Left ventricle myocardium superior (tissue), 1 donor: ENCODE measurements around the gene SLC25A45. TPM values are rescaled to one million over a fixed set of nuclear protein-coding genes. Genes with fewer than 3 reads are reported as not detected.
"Not testable (repeated sequence)": the region's sequence is repeated elsewhere in the genome, so short reads cannot be mapped to it uniquely, and the experiment has no call there.

Source experiments
- ATAC-seq: fragments of 200-7000 bp; cut with Tn5 transposase; one replicate; pipeline ENCODE4 v1.9.1; 2020; ENCODE audit warnings: mild to moderate bottlenecking, moderate library complexity
- DNase-seq: peaks from one replicate; pipeline ENCODE4 v3.0.0-alpha.2; 2020
- intact Hi-C: fragments of 100-400 bp; cut with micrococcal nuclease; formaldehyde crosslinking; loops from one replicate; pipeline ENCODE4 v1.11.0; 2022
- total RNA-seq: library from RNA; stranded (reverse); fragmentation: NEBNext Ultra II Directional; extraction: Animal tissue kit (Norgen Biotek cat#: 25700); gene quantifications from one replicate; pipeline ENCODE4 v1.2.1, GENCODE V29; 2021
- donor health status: DM: no; HTN: yes; CAD: no; lungs with severe emphysema.

Gene SLC25A45
- total RNA-seq, 1 donor from 2014 or later: 4.6 TPM

- intact Hi-C loops: no loop called here
- DNase-seq (no peak), ATAC-seq (no peak)
These were observed 30.9 kb downstream of the SLC25A45 start for GRCh38 chr11:65351511-65351910.

GRCh38 chr11:65341856-65342255 is 40.6 kb downstream of the SLC25A45 start:
- intact Hi-C loops: no loop called here
- ATAC-seq (no peak), DNase-seq (no peak)

- no peak for DNase-seq
- intact Hi-C loops: no loop called here
- no peak for ATAC-seq
These were observed 42.2 kb downstream of the SLC25A45 start for GRCh38 chr11:65340226-65340625.

- intact Hi-C loops: no loop called here
- DNase-seq: no peak
- no peak for ATAC-seq
These were observed 43.8 kb downstream of the SLC25A45 start for GRCh38 chr11:65338676-65339075.

GRCh38 chr11:65334696-65335295 is 47.6 kb downstream of the SLC25A45 start:
- intact Hi-C loops: no loop called here
- ATAC-seq (no peak), DNase-seq (no peak)

- intact Hi-C loops, ATAC-seq, DNase-seq: not testable (repeated sequence)
These were observed 49.9 kb downstream of the SLC25A45 start for GRCh38 chr11:65332591-65332990.

GRCh38 chr11:65330544-65330943 is 51.9 kb downstream of the SLC25A45 start:
- no peak for ATAC-seq
- DNase-seq: no peak
- intact Hi-C loops: no loop called here

GRCh38 chr11:65329944-65330403 is 52.5 kb downstream of the SLC25A45 start:
- peak; percentile 23 for ATAC-seq
- intact Hi-C loops: no loop called here
- peak; percentile 70 for DNase-seq

- intact Hi-C loops: no loop called here
These were observed 53.0 kb downstream of the SLC25A45 start for GRCh38 chr11:65329478-65329877.

GRCh38 chr11:65327021-65327420 is 55.4 kb downstream of the SLC25A45 start:
- ATAC-seq: no peak
- intact Hi-C loops: no loop called here
- no peak for DNase-seq

More at GRCh38 chr11:65329478-65329877, 53.0 kb downstream of the SLC25A45 start:
- DNase-seq (no peak), ATAC-seq (no peak)

GRCh38 chr11:65325435-65325834 is 57.0 kb downstream of the SLC25A45 start:
- DNase-seq: no peak
- intact Hi-C loops: no loop called here
- ATAC-seq: no peak

Other genes with a start within 250 kb of the SLC25A45 start
- gene SYVN1, start 248.1 kb downstream of the SLC25A45 start, total RNA-seq: 38.6 TPM
- gene SPDYC, start 212.4 kb downstream of the SLC25A45 start, total RNA-seq: not detected
- gene CAPN1, start 200.7 kb downstream of the SLC25A45 start, total RNA-seq: 90.1 TPM
- gene POLA2, start 120.7 kb downstream of the SLC25A45 start, total RNA-seq: 3.5 TPM
- gene CDC42EP2, start 67.8 kb downstream of the SLC25A45 start, total RNA-seq: 13.0 TPM
- 53.9 TPM for gene DPF2, start 48.8 kb downstream of the SLC25A45 start, total RNA-seq
- 0.97 TPM for gene TIGD3, start 27.9 kb downstream of the SLC25A45 start, total RNA-seq
- 9.7 TPM for gene FRMD8, start 4.0 kb upstream of the SLC25A45 start, total RNA-seq
- gene NEAT1, start 40.2 kb upstream of the SLC25A45 start, total RNA-seq: 508 TPM
- 7,191 TPM for gene MALAT1, start 116.4 kb upstream of the SLC25A45 start, total RNA-seq
- 60.4 TPM for gene SCYL1, start 142.4 kb upstream of the SLC25A45 start, total RNA-seq
- gene LTBP3, start 175.7 kb upstream of the SLC25A45 start, total RNA-seq: 77.5 TPM
- 25.0 TPM for gene ZNRD2, start 187.8 kb upstream of the SLC25A45 start, total RNA-seq
- gene FAM89B, start 189.9 kb upstream of the SLC25A45 start, total RNA-seq: 39.3 TPM
- gene EHBP1L1, start 193.4 kb upstream of the SLC25A45 start, total RNA-seq: 57.3 TPM
- 0.94 TPM for gene KCNK7, start 213.2 kb upstream of the SLC25A45 start, total RNA-seq
- 39.0 TPM for gene MAP3K11, start 231.6 kb upstream of the SLC25A45 start, total RNA-seq
- gene PCNX3, start 233.1 kb upstream of the SLC25A45 start, total RNA-seq: 11.8 TPM